ENCODE measurements around the gene C2CD3.

DNA sequence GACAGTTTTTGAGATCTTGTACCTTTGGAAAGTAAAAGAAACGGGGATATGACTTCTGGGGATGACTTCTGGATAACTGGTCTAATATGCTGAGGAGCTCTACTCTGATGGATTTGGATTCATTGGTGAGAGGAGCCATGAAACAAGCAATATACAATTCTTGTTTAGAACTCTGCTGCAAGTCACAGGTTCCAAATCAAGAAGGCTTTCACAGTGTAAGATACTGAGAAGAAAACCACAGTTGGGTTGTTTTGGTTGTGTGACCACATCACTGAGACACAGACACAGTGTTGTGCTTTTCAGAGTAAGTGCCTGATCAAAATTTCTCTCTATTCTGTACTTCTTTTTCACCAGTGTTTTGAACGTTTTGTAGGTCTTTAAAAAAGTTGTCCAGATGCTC is 175.1 kb downstream of the C2CD3 start:
- TF ChIP-seq EZH2phosphoT487 (IDR thresholded peaks at IDR 0.05; ENCODE audit: insufficient read depth, low read depth) (no peak), EZH2 (IDR thresholded peaks at IDR 0.05; ENCODE audit: insufficient read depth, poor library complexity, severe bottlenecking) (no peak)
